GM23338 (cell line): ENCODE data around the gene KCNH6. TPM values are rescaled to one million over a fixed set of nuclear protein-coding genes. Genes with fewer than 3 reads are reported as not detected.

Experiments used
- ATAC-seq: fragments of 200-7000 bp; cut with Tn5 transposase; 3 replicates; pipeline ENCODE4 v1.9.1; 2020
- DNase-seq: peaks from one replicate; pipeline ENCODE4 v3.0.0-alpha.2; 2015; ENCODE audit warnings: low spot score
- H2AFZ ChIP-seq: fragments of 200-600 bp; sonication (generic); 2 replicates; pipeline ENCODE4 v1.8.0; 2016; ENCODE audit warnings: antibody characterized with exemption, mild to moderate bottlenecking, moderate library complexity
- H3F3A ChIP-seq: fragments of 200-600 bp; sonication (generic); replicated peaks from 2 replicates; pipeline ENCODE4 v1.8.0; 2017; ENCODE audit warnings: antibody characterized with exemption, mixed run types, low read depth
- H3K27ac ChIP-seq: fragments of 200-600 bp; sonication (generic); 2 replicates; pipeline ENCODE4 v1.6.1; 2016; ENCODE audit warnings: low read depth
- H3K27me3 ChIP-seq: fragments of 200-600 bp; sonication (generic); 2 replicates; pipeline ENCODE4 v1.8.0; 2016; ENCODE audit warnings: mild to moderate bottlenecking, mixed run types, moderate library complexity; ENCODE audit not compliant: insufficient read depth
- H3K36me3 ChIP-seq: fragments of 200-600 bp; sonication (generic); 2 replicates; pipeline ENCODE4 v1.8.0; 2016; ENCODE audit warnings: mild to moderate bottlenecking; ENCODE audit not compliant: insufficient read depth
- H3K4me1 ChIP-seq: fragments of 200-600 bp; sonication (generic); 2 replicates; pipeline ENCODE4 v1.8.0; 2016; ENCODE audit warnings: mild to moderate bottlenecking, moderate library complexity; ENCODE audit not compliant: insufficient read depth
- H3K4me2 ChIP-seq: fragments of 200-600 bp; sonication (generic); 2 replicates; pipeline ENCODE4 v1.7.1; 2017; ENCODE audit warnings: mixed run types
- H3K4me3 ChIP-seq: fragments of 200-600 bp; sonication (generic); 2 replicates; pipeline ENCODE4 v1.6.1; 2016; ENCODE audit warnings: mixed run types
- H3K79me2 ChIP-seq: fragments of 200-600 bp; sonication (generic); replicated peaks from 2 replicates; pipeline ENCODE4 v1.8.0; 2017; ENCODE audit warnings: mild to moderate bottlenecking; ENCODE audit not compliant: insufficient read depth
- H3K9me2 ChIP-seq: fragments of 200-600 bp; sonication (generic); 2 replicates; pipeline ENCODE4 v1.8.0; 2017; ENCODE audit not compliant: insufficient read depth
- H4K20me1 ChIP-seq: fragments of 200-600 bp; sonication (generic); replicated peaks from 2 replicates; pipeline ENCODE4 v1.8.0; 2017; ENCODE audit warnings: mild to moderate bottlenecking; ENCODE audit not compliant: insufficient read depth
- H3K27ac Mint-ChIP-seq: 2 replicates; pipeline ENCODE4 v1.8.0; 2020; ENCODE audit warnings: inconsistent platforms, mild to moderate bottlenecking, moderate library complexity, mixed read lengths
- H3K27me3 Mint-ChIP-seq: 3 replicates; pipeline ENCODE4 v1.8.0; 2022; ENCODE audit warnings: low read depth, mild to moderate bottlenecking, moderate library complexity, mixed read lengths, inconsistent platforms; ENCODE audit not compliant: insufficient read depth, poor library complexity
- H3K36me3 Mint-ChIP-seq: 3 replicates; pipeline ENCODE4 v1.8.0; 2021; ENCODE audit warnings: low read depth, mild to moderate bottlenecking, inconsistent platforms, moderate library complexity, mixed read lengths
- H3K4me1 Mint-ChIP-seq: 3 replicates; pipeline ENCODE4 v1.8.0; 2020; ENCODE audit warnings: mild to moderate bottlenecking, inconsistent platforms, mixed read lengths
- H3K4me3 Mint-ChIP-seq: 3 replicates; pipeline ENCODE4 v1.8.0; 2021; ENCODE audit warnings: moderate library complexity, mild to moderate bottlenecking, inconsistent platforms, mixed read lengths
- H3K9me3 Mint-ChIP-seq: 3 replicates; pipeline ENCODE4 v1.8.0; 2020; ENCODE audit warnings: moderate library complexity, mild to moderate bottlenecking, inconsistent platforms, mixed read lengths
- CREB1 ChIP-seq: fragments of 250-450 bp; sonication (Bioruptor Pico); IDR thresholded peaks from 2 replicates; pipeline ENCODE4 v1.5.0; 2020; ENCODE audit warnings: low read depth, mild to moderate bottlenecking, moderate library complexity
- EZH2 ChIP-seq: fragments of 200-600 bp; sonication (generic); IDR thresholded peaks from one replicate; pipeline ENCODE4 v1.8.0; 2017; ENCODE audit warnings: antibody characterized with exemption, mild to moderate bottlenecking, low read depth; ENCODE audit not compliant: unreplicated experiment
- EZH2phosphoT487 ChIP-seq: fragments of 200-600 bp; sonication (generic); IDR thresholded peaks from one replicate; pipeline ENCODE4 v1.8.1; 2018; ENCODE audit warnings: antibody characterized with exemption; ENCODE audit not compliant: unreplicated experiment
- JUNB ChIP-seq: IDR thresholded peaks from one replicate; pipeline ENCODE4 v1.6.1; 2016; ENCODE audit warnings: antibody characterized with exemption; ENCODE audit not compliant: unreplicated experiment
- NANOG ChIP-seq: IDR thresholded peaks from 2 replicates; pipeline ENCODE4 v1.6.1; 2016; ENCODE audit warnings: antibody characterized with exemption, borderline replicate concordance
- POLR2AphosphoS5 ChIP-seq: IDR thresholded peaks from 2 replicates; pipeline ENCODE4 v1.6.1; 2016; ENCODE audit warnings: antibody characterized with exemption, low read depth
- STAT1 ChIP-seq: IDR thresholded peaks from one replicate; pipeline ENCODE4 v1.6.1; 2016; ENCODE audit warnings: antibody characterized with exemption; ENCODE audit not compliant: unreplicated experiment
- ZNF114 ChIP-seq: fragments of 250-450 bp; sonication (Bioruptor Pico); IDR thresholded peaks from 2 replicates; pipeline ENCODE4 v1.5.0; 2020; ENCODE audit warnings: mild to moderate bottlenecking, moderate library complexity
- ZNF331 ChIP-seq: fragments of 250-450 bp; sonication (Bioruptor Pico); IDR thresholded peaks from 2 replicates; pipeline ENCODE4 v1.5.0; 2020; ENCODE audit warnings: low read depth, mild to moderate bottlenecking, moderate library complexity
- polyA plus RNA-seq: library from polyadenylated mRNA; unstranded; fragments of >200 nt; fragmentation: Nextera tagmentation; extraction: Ambion mirVana; gene quantifications from 2 replicates; pipeline ENCODE4 v1.2.1, GENCODE V29; 2016
- total RNA-seq: library from RNA; depleted of rRNA; stranded (reverse); fragments of >200 nt; shearing (Covaris generic); gene quantifications from 2 replicates; pipeline ENCODE4 v1.2.3, GENCODE V29; 2014
- TF ChIP-seq, protein P1 (sequence below): IDR thresholded peaks from 2 replicates; pipeline ENCODE4 v1.6.1; 2016; ENCODE audit warnings: antibody characterized with exemption
- TF ChIP-seq, protein P2 (sequence below): fragments of 250-450 bp; sonication (Bioruptor Pico); IDR thresholded peaks from 2 replicates; pipeline ENCODE4 v1.5.0; 2020; ENCODE audit warnings: mild to moderate bottlenecking, moderate library complexity
- TF ChIP-seq, protein P3 (sequence below): IDR thresholded peaks from one replicate; pipeline ENCODE4 v1.6.1; 2018; ENCODE audit warnings: antibody characterized with exemption; ENCODE audit not compliant: unreplicated experiment
- TF ChIP-seq, protein P4 (sequence below), 2 experiments: fragments of 200-600 bp in 1 of 2; sonication (generic) in 1 of 2; conservative IDR thresholded peaks; 2 replicates each; pipeline versions ENCODE4 v1.5.1 to v1.6.1; 2016 to 2017; ENCODE audit warnings: antibody characterized with exemption in 2 of 2, low read depth in 2 of 2, mild to moderate bottlenecking in 2 of 2, moderate library complexity in 1 of 2

KCNH6 gene
- total and polyA plus RNA-seq, 2 experiments from 2014 or later, result 1.3 to 2.8 TPM

DNA sequence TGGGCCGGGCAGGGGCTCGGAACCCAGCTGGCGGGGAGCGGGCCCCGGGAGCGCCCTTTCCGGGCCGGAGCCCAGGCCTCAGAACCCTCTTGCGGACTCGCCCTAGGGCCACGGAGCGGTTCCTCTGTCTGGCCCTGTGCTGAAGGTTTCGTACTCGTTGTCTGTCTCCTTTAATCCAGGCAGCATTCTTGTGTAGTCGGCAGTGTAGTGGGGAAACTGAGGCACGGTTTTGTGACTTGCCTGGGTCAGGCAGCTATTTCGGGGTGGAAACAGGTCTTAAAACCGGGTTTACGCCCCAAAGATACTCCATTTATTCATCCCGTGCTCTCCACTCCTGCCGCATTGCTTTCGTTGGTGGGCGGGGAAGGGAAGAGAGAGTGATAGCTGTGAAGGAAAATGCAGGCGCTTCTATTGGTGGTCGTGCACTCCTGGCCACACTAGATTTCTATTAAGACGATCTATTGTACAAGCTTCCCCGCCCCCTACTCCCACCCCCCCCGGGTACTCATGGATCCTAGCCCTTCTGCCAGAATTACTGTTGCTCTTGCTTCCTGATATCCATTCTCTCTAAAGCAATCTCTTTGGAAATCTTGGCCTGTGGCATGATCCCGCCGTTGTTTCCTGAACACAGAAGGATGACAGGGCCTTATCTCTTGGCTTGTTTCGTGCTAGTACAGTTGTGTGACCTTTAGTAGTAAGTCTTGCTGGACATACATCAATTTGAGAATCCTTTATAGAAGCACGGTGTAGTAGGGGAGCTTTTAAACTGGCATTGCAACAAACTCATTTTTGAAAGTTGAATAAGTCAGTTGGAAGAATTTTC lies 27.9 kb downstream of the KCNH6 start:
- DNase-seq (peak; percentile 56), ATAC-seq (peak; percentile 18)
- H3K79me2 ChIP-seq, result peaks cover 56% of the 10 kb centered on the region
- peak overlapping the region; percentile 98 for H3K27ac Mint-ChIP-seq
- H3K27me3 Mint-ChIP-seq, result peaks cover 9% of the 10 kb centered on the region
- no peaks in the 10 kb centered on the region for H3K36me3 ChIP-seq
- no peaks in the 10 kb centered on the region for H3K9me2 ChIP-seq
- H3K36me3 Mint-ChIP-seq, result peaks cover 7% of the 10 kb centered on the region; the same call in 2 of the 3 replicates
- peak overlapping the region; percentile 95 for H3K4me2 ChIP-seq
- H3K4me3 ChIP-seq, result peak overlapping the region; percentile 84
- H3K9me3 Mint-ChIP-seq, result no peaks in the 10 kb centered on the region; the same call in 2 of the 3 replicates
- TF ChIP-seq, protein P1, sequence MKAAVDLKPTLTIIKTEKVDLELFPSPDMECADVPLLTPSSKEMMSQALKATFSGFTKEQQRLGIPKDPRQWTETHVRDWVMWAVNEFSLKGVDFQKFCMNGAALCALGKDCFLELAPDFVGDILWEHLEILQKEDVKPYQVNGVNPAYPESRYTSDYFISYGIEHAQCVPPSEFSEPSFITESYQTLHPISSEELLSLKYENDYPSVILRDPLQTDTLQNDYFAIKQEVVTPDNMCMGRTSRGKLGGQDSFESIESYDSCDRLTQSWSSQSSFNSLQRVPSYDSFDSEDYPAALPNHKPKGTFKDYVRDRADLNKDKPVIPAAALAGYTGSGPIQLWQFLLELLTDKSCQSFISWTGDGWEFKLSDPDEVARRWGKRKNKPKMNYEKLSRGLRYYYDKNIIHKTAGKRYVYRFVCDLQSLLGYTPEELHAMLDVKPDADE, result no peak
- TF ChIP-seq EZH2, result no peak
- TF ChIP-seq, protein P2, sequence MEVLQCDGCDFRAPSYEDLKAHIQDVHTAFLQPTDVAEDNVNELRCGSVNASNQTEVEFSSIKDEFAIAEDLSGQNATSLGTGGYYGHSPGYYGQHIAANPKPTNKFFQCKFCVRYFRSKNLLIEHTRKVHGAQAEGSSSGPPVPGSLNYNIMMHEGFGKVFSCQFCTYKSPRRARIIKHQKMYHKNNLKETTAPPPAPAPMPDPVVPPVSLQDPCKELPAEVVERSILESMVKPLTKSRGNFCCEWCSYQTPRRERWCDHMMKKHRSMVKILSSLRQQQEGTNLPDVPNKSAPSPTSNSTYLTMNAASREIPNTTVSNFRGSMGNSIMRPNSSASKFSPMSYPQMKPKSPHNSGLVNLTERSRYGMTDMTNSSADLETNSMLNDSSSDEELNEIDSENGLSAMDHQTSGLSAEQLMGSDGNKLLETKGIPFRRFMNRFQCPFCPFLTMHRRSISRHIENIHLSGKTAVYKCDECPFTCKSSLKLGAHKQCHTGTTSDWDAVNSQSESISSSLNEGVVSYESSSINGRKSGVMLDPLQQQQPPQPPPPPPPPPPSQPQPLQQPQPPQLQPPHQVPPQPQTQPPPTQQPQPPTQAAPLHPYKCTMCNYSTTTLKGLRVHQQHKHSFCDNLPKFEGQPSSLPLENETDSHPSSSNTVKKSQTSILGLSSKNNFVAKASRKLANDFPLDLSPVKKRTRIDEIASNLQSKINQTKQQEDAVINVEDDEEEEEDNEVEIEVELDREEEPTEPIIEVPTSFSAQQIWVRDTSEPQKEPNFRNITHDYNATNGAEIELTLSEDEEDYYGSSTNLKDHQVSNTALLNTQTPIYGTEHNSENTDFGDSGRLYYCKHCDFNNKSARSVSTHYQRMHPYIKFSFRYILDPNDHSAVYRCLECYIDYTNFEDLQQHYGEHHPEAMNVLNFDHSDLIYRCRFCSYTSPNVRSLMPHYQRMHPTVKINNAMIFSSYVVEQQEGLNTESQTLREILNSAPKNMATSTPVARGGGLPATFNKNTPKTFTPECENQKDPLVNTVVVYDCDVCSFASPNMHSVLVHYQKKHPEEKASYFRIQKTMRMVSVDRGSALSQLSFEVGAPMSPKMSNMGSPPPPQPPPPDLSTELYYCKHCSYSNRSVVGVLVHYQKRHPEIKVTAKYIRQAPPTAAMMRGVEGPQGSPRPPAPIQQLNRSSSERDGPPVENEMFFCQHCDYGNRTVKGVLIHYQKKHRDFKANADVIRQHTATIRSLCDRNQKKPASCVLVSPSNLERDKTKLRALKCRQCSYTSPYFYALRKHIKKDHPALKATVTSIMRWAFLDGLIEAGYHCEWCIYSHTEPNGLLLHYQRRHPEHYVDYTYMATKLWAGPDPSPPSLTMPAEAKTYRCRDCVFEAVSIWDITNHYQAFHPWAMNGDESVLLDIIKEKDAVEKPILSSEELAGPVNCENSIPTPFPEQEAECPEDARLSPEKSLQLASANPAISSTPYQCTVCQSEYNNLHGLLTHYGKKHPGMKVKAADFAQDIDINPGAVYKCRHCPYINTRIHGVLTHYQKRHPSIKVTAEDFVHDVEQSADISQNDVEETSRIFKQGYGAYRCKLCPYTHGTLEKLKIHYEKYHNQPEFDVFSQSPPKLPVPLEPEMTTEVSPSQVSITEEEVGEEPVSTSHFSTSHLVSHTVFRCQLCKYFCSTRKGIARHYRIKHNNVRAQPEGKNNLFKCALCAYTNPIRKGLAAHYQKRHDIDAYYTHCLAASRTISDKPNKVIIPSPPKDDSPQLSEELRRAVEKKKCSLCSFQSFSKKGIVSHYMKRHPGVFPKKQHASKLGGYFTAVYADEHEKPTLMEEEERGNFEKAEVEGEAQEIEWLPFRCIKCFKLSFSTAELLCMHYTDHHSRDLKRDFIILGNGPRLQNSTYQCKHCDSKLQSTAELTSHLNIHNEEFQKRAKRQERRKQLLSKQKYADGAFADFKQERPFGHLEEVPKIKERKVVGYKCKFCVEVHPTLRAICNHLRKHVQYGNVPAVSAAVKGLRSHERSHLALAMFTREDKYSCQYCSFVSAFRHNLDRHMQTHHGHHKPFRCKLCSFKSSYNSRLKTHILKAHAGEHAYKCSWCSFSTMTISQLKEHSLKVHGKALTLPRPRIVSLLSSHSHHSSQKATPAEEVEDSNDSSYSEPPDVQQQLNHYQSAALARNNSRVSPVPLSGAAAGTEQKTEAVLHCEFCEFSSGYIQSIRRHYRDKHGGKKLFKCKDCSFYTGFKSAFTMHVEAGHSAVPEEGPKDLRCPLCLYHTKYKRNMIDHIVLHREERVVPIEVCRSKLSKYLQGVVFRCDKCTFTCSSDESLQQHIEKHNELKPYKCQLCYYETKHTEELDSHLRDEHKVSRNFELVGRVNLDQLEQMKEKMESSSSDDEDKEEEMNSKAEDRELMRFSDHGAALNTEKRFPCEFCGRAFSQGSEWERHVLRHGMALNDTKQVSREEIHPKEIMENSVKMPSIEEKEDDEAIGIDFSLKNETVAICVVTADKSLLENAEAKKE (CRISPR knock-in tag), result no peak
- no peak for TF ChIP-seq EZH2phosphoT487
- TF ChIP-seq POLR2AphosphoS5, result no peak
- TF ChIP-seq CREB1 (CRISPR knock-in tag), result no peak
- TF ChIP-seq, protein P3, sequence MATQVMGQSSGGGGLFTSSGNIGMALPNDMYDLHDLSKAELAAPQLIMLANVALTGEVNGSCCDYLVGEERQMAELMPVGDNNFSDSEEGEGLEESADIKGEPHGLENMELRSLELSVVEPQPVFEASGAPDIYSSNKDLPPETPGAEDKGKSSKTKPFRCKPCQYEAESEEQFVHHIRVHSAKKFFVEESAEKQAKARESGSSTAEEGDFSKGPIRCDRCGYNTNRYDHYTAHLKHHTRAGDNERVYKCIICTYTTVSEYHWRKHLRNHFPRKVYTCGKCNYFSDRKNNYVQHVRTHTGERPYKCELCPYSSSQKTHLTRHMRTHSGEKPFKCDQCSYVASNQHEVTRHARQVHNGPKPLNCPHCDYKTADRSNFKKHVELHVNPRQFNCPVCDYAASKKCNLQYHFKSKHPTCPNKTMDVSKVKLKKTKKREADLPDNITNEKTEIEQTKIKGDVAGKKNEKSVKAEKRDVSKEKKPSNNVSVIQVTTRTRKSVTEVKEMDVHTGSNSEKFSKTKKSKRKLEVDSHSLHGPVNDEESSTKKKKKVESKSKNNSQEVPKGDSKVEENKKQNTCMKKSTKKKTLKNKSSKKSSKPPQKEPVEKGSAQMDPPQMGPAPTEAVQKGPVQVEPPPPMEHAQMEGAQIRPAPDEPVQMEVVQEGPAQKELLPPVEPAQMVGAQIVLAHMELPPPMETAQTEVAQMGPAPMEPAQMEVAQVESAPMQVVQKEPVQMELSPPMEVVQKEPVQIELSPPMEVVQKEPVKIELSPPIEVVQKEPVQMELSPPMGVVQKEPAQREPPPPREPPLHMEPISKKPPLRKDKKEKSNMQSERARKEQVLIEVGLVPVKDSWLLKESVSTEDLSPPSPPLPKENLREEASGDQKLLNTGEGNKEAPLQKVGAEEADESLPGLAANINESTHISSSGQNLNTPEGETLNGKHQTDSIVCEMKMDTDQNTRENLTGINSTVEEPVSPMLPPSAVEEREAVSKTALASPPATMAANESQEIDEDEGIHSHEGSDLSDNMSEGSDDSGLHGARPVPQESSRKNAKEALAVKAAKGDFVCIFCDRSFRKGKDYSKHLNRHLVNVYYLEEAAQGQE, result no peak
- TF ChIP-seq NANOG, result no peak
- TF ChIP-seq, protein P4, sequence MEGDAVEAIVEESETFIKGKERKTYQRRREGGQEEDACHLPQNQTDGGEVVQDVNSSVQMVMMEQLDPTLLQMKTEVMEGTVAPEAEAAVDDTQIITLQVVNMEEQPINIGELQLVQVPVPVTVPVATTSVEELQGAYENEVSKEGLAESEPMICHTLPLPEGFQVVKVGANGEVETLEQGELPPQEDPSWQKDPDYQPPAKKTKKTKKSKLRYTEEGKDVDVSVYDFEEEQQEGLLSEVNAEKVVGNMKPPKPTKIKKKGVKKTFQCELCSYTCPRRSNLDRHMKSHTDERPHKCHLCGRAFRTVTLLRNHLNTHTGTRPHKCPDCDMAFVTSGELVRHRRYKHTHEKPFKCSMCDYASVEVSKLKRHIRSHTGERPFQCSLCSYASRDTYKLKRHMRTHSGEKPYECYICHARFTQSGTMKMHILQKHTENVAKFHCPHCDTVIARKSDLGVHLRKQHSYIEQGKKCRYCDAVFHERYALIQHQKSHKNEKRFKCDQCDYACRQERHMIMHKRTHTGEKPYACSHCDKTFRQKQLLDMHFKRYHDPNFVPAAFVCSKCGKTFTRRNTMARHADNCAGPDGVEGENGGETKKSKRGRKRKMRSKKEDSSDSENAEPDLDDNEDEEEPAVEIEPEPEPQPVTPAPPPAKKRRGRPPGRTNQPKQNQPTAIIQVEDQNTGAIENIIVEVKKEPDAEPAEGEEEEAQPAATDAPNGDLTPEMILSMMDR (conservative IDR thresholded peaks at IDR 0.05; ENCODE audit: low read depth in 2 of 2), result no peak
- no peak for TF ChIP-seq ZNF331 (CRISPR knock-in tag)
- no peak for TF ChIP-seq ZNF114 (CRISPR knock-in tag)
- TF ChIP-seq JUNB, result no peak
- TF ChIP-seq STAT1, result no peak
- H3K4me1 ChIP-seq, result peaks cover 21% of the 10 kb centered on the region
- H2AFZ ChIP-seq, result peak overlapping the region; percentile 95
- peaks cover 16% of the 10 kb centered on the region; the same call in 2 of the 3 replicates for H3K4me1 Mint-ChIP-seq
- peaks cover 35% of the 10 kb centered on the region for H4K20me1 ChIP-seq
- H3F3A ChIP-seq, result peaks cover 4% of the 10 kb centered on the region; the same call in 1 of the 2 replicates
- no peaks in the 10 kb centered on the region for H3K27me3 ChIP-seq
- H3K27ac ChIP-seq, result peak overlapping the region; percentile 82
- H3K4me3 Mint-ChIP-seq, result peak overlapping the region; percentile 97
